Sigmoid colon (tissue), 4 donors: ENCODE results near the gene SDR39U1.

Experiments used
- EP300 ChIP-seq, 4 donors: sonication (generic); formaldehyde crosslinking; IDR thresholded peaks; one replicate each; pipeline ENCODE4 v1.6.1; 2017; ENCODE audit warnings: antibody characterized with exemption in 4 of 4
- POLR2A ChIP-seq, 2 donors: fragments of 450-650 bp; IDR thresholded peaks; one replicate each; pipeline ENCODE4 v1.6.1; 2016; ENCODE audit warnings: antibody characterized with exemption in 2 of 2, mild to moderate bottlenecking in 2 of 2, moderate library complexity in 2 of 2
- POLR2AphosphoS5 ChIP-seq, 4 donors: sonication (generic); formaldehyde crosslinking; IDR thresholded peaks; one replicate each; pipeline ENCODE4 v1.6.1; 2017; ENCODE audit warnings: antibody characterized with exemption in 4 of 4
- TF ChIP-seq, protein P1 (sequence below), 4 experiments: fragments of 450-650 bp in 3 of 4; fragments of 200-600 bp in 1 of 4; IDR thresholded peaks; one replicate each; pipeline ENCODE4 v1.5.1; 2016 to 2019; ENCODE audit warnings: antibody characterized with exemption in 4 of 4, mild to moderate bottlenecking in 3 of 4, moderate library complexity in 2 of 4

DNA sequence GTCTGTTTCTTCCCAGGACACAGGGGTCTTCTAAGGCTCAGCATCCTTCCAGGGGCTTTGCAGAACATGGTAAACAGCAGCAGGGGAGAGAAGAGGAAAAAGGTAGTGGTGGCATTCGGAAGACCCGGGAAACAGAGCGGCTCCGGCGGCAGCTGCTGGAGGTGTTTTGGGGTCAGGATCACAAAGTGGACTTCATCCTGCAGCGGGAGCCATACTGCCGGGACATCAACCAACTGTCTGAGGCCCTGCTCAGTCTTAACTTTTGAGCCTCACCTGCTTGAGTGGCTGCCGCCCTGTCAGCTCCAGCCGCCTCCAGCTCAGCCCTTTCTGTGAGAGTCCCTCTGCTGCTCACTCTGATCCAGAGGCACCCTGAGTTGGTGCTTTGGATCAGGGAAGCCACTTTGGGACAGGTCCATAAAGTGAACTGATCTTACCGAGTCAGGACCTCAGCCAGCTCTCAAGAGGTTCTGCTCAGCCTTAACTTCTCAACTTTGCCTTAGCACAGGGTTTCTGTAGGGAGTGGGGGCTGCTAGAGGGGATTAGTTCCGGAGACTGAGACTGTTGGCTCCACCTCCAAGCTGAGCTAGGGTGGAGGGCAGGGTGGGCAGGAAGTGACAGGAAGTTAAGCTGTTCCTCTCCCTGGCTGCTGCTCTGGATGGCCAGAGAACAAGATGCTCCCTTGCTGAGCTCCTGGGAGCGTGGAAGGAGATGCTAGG, 5.4 kb downstream of the SDR39U1 start:
- TF ChIP-seq, protein P1, sequence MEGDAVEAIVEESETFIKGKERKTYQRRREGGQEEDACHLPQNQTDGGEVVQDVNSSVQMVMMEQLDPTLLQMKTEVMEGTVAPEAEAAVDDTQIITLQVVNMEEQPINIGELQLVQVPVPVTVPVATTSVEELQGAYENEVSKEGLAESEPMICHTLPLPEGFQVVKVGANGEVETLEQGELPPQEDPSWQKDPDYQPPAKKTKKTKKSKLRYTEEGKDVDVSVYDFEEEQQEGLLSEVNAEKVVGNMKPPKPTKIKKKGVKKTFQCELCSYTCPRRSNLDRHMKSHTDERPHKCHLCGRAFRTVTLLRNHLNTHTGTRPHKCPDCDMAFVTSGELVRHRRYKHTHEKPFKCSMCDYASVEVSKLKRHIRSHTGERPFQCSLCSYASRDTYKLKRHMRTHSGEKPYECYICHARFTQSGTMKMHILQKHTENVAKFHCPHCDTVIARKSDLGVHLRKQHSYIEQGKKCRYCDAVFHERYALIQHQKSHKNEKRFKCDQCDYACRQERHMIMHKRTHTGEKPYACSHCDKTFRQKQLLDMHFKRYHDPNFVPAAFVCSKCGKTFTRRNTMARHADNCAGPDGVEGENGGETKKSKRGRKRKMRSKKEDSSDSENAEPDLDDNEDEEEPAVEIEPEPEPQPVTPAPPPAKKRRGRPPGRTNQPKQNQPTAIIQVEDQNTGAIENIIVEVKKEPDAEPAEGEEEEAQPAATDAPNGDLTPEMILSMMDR (IDR thresholded peaks at IDR 0.05): peak in 1 of 4 experiments; percentile 4
- TF ChIP-seq POLR2A (IDR thresholded peaks at IDR 0.05): no peak
- TF ChIP-seq EP300 (IDR thresholded peaks at IDR 0.05): no peak
- TF ChIP-seq POLR2AphosphoS5 (IDR thresholded peaks at IDR 0.05): peak in 1 of 4 donors; percentile 13
